T-helper 1 cell (primary cell): ENCODE results near the gene RSRC1.
"Not testable (repeated sequence)": the region's sequence is repeated elsewhere in the genome, so short reads cannot be mapped to it uniquely, and the experiment has no call there.

ENCODE experiments used
- DNase-seq, 5 donors: peaks; one replicate each; pipeline ENCODE4 v3.0.0-alpha.2; 2012 to 2020

Gene RSRC1

DNA sequence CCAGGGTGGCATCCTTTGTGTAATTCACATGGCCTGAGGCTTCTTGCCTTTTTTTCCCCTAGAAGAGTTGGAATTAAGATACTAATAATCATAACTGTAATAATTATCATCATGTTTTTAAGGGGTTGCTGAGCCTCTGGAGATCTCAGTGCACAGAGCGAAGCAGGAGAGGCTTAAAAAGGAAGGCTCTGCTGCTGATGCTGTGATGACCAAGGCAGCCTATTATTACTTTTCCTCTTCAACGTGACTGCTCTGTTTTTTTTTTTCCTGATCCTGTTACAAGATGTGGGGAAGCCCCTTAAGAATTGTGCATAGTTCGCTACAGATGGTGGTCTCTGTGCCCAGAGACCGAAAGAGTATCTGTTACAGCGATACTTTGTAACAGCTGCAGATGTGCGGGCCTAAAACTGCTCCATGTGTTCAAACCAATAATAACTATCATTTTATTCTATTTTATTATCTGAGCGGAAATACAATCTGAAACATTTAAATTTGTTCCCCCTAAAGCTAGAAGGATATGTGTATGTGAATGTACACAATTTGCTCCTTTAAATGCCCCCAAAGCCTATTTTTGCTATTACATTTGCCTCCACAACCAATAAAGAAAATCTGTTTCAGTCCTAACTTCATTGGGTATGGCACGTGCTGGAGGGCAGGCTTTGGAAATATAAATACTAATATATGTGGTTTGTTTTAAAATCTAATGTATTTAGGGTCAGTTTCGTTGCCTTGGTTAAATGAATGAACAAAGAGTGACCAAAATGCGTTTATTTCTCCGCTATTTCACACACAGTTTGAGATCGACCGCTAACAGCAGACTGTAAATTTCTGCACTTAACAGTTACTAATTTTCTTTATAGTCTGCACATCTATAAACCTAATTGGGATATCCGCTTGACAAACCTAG lies 8.3 kb upstream of the RSRC1 start:
- DNase-seq: no peak

DNA sequence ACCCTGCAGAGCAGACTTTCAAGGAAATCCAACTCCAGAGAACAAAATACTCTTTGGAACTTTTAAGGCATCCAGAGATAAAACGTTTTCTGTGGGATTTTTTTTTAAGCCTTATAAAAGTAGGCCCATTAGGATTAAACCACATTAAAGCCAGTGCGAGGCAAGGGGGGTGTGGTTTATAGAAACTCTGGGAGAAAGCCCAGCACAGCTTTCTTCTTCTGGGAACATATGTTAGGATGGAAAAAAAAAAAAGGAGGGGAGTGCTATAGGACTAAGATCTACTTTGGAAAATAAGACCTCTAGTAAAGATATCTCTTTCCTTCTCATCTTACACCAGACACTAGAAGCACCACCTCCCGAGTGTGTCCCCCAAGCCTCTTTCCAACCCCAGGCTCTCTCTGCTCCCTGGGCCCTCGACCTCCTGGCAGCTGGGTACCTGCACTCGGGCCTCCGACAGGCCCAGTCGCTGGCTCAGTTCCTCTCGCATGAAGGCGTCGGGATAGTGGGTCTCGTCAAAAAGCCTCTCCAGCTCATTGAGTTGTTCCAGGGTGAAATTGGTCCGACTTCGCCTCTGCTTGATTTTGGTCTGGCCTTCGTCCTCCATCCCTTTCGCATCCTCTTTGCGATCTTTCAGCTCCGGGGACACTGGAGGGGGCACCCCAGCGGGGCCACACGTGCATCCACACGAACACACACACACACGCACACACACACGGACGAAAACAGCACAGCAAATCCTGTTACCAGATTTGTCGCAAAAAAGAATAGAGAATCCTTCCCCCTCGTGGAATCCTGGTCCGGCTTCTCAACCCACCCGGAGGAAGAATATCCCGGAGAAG lies 7.4 kb upstream of the RSRC1 start:
- DNase-seq: no peak

- DNase-seq: no peak
These were observed 6.6 kb upstream of the RSRC1 start for GRCh38 chr3:158103081-158103886.

GRCh38 chr3:158103887-158104327 lies 6.0 kb upstream of the RSRC1 start:
- DNase-seq: no peak

DNA sequence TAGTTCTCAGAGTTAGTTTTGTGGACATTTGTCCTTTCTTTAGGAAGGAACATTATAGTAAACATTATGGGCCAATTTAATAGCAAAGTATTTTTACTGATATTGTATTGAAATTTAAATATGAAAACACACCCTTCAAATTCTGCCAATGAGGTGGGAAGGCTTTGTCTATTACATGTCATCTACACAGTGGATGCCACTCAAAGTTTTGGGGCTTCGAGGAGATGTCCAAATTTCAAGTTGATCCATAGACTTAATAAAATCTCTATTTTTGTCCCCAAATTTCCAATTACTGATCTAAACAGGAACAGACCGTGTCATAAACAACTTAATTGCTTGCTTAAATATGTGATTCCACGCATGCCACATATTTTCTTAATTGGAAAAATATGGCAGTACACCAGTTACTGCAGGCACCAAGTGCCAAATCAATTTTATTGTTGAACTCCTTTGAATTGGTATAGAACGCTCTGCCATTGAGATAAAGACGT lies 5.4 kb upstream of the RSRC1 start:
- no peak for DNase-seq

DNA sequence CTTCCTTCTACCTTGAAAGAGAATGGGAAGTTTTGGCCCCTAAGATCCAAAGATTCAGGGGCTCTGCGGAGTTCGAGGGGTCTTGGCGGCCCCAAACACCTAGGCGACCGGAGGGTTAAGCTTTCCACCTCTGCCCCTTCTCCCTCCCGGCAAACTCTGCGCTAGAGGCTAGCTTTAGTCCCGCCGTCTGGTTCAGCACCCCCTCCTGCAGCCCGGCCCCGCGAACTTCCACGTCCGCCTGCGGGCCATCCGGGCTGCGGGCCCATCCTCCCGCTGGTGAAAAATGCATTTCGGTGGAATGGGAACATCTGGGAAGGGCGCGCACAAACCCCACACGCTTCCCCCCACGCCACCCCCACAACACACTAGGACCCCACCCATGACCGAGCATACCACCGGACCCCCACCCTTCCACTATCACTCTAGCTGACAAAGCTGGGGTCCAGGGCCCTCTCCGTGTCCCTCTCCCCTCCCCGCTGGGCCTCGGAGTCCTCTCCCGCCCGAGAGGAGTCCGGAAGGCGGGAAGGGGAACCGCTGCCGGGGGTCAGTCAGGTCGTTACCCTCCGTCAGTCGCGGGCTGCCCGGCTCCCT lies 4.7 kb upstream of the RSRC1 start:
- DNase-seq: no peak

DNA sequence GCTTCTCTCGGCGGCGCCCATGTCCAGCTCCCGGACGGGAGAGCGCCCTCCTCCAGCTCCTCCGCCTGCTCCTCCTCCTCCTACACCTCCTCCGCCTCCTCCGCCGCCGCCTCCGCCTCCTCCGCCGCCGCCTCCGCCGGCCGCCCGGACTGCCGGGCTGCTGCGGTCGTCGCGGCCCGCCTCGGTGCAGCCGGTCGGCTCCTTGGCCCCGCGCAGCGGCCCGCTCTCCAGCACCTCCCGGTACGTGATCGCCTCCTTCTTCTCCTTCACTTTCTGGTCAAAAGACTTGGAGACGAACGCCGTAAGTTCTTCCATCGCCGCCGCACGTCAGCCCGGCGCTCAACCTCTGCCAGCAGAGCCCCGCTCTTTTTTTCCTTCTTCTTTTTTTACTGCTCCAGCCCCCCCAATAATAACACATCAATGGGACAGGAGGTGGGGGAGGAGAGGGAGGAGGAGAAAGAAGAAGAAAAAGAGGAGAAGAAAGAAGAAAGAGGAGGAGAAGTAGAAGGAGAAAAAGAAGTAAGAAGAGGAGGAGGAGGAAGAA lies 4.1 kb upstream of the RSRC1 start:
- DNase-seq: no peak

GRCh38 chr3:158106766-158107471 lies 3.0 kb upstream of the RSRC1 start:
- no peak for DNase-seq

- no peak for DNase-seq
These were observed 2.1 kb upstream of the RSRC1 start for GRCh38 chr3:158107605-158108444.

- DNase-seq: no peak
These were observed 1.4 kb upstream of the RSRC1 start for GRCh38 chr3:158108445-158108985.

DNA sequence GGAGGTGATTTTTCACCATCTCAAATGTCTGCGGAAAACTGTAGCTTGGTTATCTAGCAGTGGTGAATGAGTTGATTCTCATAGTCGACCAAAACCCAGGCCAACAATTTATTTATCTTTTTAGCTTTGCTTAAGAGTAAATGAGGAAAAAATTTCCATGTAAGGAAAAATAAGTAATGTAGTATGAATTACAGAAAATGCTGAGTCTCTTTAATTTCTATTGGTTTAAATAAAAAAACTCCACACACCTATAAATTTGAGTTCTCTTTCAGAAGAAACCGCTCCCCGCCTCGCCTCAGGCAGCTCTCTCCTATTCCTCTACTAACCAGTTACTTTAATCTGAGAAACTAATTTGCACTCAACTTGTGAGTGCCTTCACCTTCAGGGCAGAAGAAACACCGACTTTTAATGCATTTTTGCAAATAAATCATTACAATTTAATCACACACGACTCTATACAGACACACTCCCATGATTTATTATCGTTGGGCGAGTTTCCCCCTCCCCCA lies 540 bp upstream of the RSRC1 start:
- no peak for DNase-seq

DNA sequence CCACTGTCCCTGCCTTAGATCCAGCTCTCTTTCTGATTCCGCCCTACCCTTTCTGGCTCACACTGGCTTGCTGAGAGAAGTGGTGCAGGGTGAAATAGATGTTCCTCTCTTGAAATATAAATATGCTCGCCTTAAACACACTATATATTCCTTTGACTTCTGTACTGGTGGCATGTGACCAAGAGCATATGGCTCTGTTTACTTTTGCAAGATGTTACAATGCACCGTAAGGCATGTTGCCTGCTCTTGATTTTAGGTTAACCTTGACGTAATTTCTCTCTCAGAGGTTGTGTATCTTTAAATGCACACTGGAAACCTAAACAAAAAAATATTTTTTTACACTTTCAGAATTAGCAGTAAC lies 749 bp downstream of the RSRC1 start:
- DNase-seq: no peak

DNA sequence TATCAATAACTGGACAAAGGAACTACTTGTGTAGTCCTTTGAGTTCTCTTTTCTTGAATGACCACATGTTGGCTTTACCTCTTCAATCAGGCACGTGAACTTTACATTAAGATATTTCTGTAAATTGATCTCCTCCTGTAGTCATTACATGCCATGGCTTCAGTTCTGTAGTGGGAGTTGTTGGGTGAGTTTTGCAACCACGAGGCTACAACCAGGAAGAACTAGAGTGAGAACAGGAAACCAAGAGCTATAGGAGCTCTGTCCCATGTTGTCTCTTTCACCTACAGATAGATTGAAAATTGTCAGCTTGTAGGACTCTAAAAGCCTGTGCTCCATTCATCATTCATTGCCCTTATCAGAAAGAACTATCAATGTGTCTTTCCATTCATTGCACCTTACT lies 2.0 kb downstream of the RSRC1 start:
- no peak for DNase-seq

- DNase-seq: not testable (repeated sequence)
These were observed 3.7 kb downstream of the RSRC1 start for GRCh38 chr3:158113595-158113994.

DNA sequence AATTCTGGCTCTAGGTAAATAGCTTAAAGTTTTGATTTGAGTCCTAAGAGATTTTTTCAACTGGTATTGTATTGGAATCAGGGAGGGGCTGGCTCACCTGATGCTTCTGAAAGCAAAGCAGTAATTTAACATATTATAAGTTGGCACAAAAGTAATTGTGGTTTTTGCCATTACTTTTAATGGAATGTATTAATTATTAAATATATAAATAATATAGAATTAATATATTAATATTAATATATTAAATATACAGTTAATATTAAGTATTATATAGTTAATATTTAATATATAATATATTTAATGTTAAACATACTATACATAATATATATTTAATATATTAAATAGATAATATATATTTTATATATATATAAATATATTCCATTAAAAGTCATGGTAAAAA lies 10.4 kb downstream of the RSRC1 start:
- no peak for DNase-seq

DNA sequence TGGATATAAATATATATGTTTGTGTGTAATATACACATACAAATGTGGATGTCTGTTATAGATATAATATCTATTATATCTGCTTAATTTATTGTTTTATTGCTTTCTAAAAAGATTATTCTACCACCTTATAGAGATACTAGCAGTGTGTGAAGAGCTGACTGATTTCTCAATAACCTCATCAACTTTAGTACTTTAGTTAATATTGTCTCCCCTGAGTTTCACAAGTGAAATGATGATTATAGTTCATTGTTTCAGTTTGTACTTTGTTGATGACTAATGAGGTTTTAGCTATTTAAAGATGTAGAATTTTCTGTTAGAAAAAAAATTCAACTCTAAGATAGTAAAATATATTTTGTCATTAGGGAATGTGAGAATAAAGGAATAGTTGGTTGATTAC lies 11.4 kb downstream of the RSRC1 start:
- no peak for DNase-seq

DNA sequence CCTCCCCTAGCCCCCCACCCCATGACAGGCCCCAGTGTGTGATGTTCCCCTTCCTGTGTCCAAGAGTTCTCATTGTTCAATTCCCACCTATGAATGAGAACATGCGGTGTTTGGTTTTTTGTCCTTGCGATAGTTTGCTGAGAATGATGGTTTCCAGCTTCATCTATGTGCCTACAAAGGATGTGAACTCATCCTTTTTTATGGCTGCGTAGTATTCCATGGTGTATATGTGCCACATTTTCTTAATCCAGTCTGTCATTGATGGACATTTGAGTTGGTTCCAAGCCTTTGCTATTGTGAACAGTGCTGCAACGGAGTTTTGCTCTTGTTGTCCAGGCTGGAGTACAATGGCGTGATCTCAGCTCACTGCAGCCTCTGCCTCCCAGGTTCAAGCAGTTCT lies 12.8 kb downstream of the RSRC1 start:
- DNase-seq: not testable (repeated sequence)

- DNase-seq: no peak
These were observed 17.6 kb downstream of the RSRC1 start for GRCh38 chr3:158127250-158128219.

DNA sequence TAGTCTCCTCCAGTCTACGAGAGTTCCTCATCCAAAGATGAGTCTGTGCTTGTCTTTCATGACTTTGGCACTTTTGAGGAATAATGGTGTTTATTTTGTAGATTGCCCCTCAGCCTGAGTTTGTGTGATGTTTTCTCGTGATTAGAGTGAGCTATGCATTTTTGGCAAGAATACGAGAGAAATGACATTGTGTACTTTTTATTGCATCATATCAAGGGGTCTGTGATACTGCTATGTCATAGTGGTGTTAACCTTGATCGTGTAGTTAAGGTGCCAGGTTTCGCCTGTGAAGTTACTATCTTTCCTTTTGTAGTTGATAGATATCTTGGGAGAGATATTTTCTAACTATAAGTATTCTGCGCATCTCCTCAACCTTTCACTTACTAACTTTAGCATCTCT lies 18.9 kb downstream of the RSRC1 start:
- no peak for DNase-seq
